B cell (primary cell): ENCODE data around the gene RAB26. TPM values are rescaled to one million over a fixed set of nuclear protein-coding genes. Genes with fewer than 3 reads are reported as not detected.
"Not testable (repeated sequence)": the region's sequence is repeated elsewhere in the genome, so short reads cannot be mapped to it uniquely, and the experiment has no call there.

ENCODE experiments used
- ATAC-seq: fragments of 200-7000 bp; cut with Tn5 transposase; one replicate; pipeline ENCODE4 v1.10.0; 2021; ENCODE audit warnings: low read depth, mild to moderate bottlenecking, moderate number of reproducible peaks, moderate library complexity
- CTCF ChIA-PET: fragments of 350-600 bp; sonication (Branson Sonifier 250); formaldehyde crosslinking; loops from one replicate; lab custom pipeline; 2021; ENCODE audit warnings: antibody characterized with exemption, inconsistent platforms; lab: Charles Lee
- POLR2A ChIA-PET: fragments of 350-600 bp; sonication (Branson Sonifier 250); formaldehyde crosslinking; loops from one replicate; lab custom pipeline; 2021; ENCODE audit warnings: antibody characterized with exemption; lab: Charles Lee
- DNase-seq: peaks from one replicate; pipeline ENCODE4 v3.0.0; 2013
- H2AFZ ChIP-seq: 2 replicates; pipeline ENCODE4 v1.6.1; 2012; ENCODE audit warnings: mild to moderate bottlenecking, low read depth, low read length; ENCODE audit not compliant: insufficient read depth, poor library complexity, severe bottlenecking
- H3K27ac ChIP-seq, 2 donors: 1 replicate in 1 of 2; 2 replicates in 1 of 2; pipeline ENCODE4 v1.5.1; 2012 to 2013; ENCODE audit warnings: low read length in 2 of 2, mild to moderate bottlenecking in 2 of 2, moderate library complexity in 1 of 2
- H3K27me3 ChIP-seq, 4 experiments: fragments of 200-600 bp in 1 of 4; sonication (generic) in 1 of 4; replicated peaks in 1 of 4; 1 replicate in 2 of 4; 2 replicates in 2 of 4; pipeline versions ENCODE4 v1.6.1 to v1.7.0; 2013 to 2016; ENCODE audit warnings: low read length in 3 of 4, mild to moderate bottlenecking in 2 of 4, mixed read lengths in 1 of 4, moderate library complexity in 1 of 4; ENCODE audit not compliant: insufficient read depth in 4 of 4, control insufficient read depth in 3 of 4; ENCODE audit errors: control extremely low read depth in 1 of 4
- H3K36me3 ChIP-seq, 2 experiments: replicated peaks in 1 of 2; 1 replicate in 1 of 2; 2 replicates in 1 of 2; pipeline versions ENCODE4 v1.6.1 to v1.7.1; 2013; ENCODE audit warnings: low read length in 1 of 2; ENCODE audit not compliant: insufficient read depth in 2 of 2, control insufficient read depth in 1 of 2; ENCODE audit errors: control extremely low read depth in 1 of 2, extremely low read depth in 1 of 2
- H3K4me1 ChIP-seq, 2 donors: fragments of 200-600 bp in 1 of 2; sonication (generic) in 1 of 2; 1 replicate in 1 of 2; 2 replicates in 1 of 2; pipeline versions ENCODE4 v1.5.1 to v1.6.1; 2013 to 2017; ENCODE audit warnings: low read length in 2 of 2; ENCODE audit not compliant: control insufficient read depth in 2 of 2, insufficient read depth in 2 of 2
- H3K4me2 ChIP-seq: replicated peaks from 2 replicates; pipeline ENCODE3; 2012; ENCODE audit warnings: mild to moderate bottlenecking, low read depth, low read length; ENCODE audit not compliant: poor library complexity, severe bottlenecking
- H3K4me3 ChIP-seq, 5 experiments: fragments of 200-600 bp in 1 of 5; sonication (generic) in 1 of 5; 1 replicate in 3 of 5; 2 replicates in 2 of 5; pipeline versions ENCODE4 v1.5.1 to v1.7.0; 2011 to 2016; ENCODE audit warnings: low read length in 4 of 5, mild to moderate bottlenecking in 4 of 5, low read depth in 2 of 5, control low read depth in 1 of 5, moderate library complexity in 1 of 5; ENCODE audit not compliant: insufficient read depth in 1 of 5; ENCODE audit errors: control extremely low read depth in 1 of 5, extremely low read depth in 1 of 5
- H3K79me2 ChIP-seq: fragments of 200-600 bp; sonication (generic); one replicate; pipeline ENCODE4 v1.6.0; 2016; ENCODE audit warnings: low read length; ENCODE audit not compliant: control insufficient read depth, insufficient read depth
- H3K9ac ChIP-seq: fragments of 200-600 bp; sonication (generic); 2 replicates; pipeline ENCODE4 v1.6.1; 2017; ENCODE audit warnings: mild to moderate bottlenecking, low read length, moderate library complexity
- H3K9me3 ChIP-seq, 3 donors: one replicate each; pipeline versions ENCODE4 v1.6.1 to v1.7.1; 2013; ENCODE audit warnings: low read length in 2 of 3; ENCODE audit not compliant: control insufficient read depth in 2 of 3, insufficient read depth in 1 of 3; ENCODE audit errors: control extremely low read depth in 1 of 3
- H4K20me1 ChIP-seq: 2 replicates; pipeline ENCODE4 v1.6.0; 2012; ENCODE audit warnings: mild to moderate bottlenecking, low read length; ENCODE audit not compliant: insufficient read depth, control insufficient read depth, poor library complexity, severe bottlenecking
- H3K27ac Mint-ChIP-seq: one replicate; pipeline ENCODE4 v1.8.0; 2021; ENCODE audit warnings: mixed read lengths
- H3K27me3 Mint-ChIP-seq: one replicate; pipeline ENCODE4 v1.8.0; 2021; ENCODE audit warnings: mixed read lengths
- H3K4me1 Mint-ChIP-seq: one replicate; pipeline ENCODE4 v1.8.0; 2021; ENCODE audit warnings: mixed read lengths
- H3K4me3 Mint-ChIP-seq: one replicate; pipeline ENCODE4 v1.8.0; 2021; ENCODE audit warnings: mixed read lengths
- H3K9me3 Mint-ChIP-seq: one replicate; pipeline ENCODE4 v1.8.0; 2022; ENCODE audit warnings: mixed read lengths; ENCODE audit not compliant: insufficient read depth
- CTCF ChIP-seq: fragments of 200-600 bp; IDR thresholded peaks from one replicate; pipeline ENCODE4 v1.8.0; 2022; ENCODE audit warnings: antibody characterized with exemption, mild to moderate bottlenecking
- EZH2 ChIP-seq: IDR thresholded peaks from 2 replicates; pipeline ENCODE4 v1.6.1; 2012; ENCODE audit warnings: borderline replicate concordance, low read depth, mild to moderate bottlenecking, moderate library complexity, low read length; ENCODE audit not compliant: insufficient read depth, poor library complexity, severe bottlenecking
- WGBS: methylation state at CpG from one replicate; pipeline ENCODE4 v1.1.5; 2013; ENCODE audit warnings: missing lambda C conversion rate; ENCODE audit not compliant: insufficient coverage; 5-methylcytosine and 5-hydroxymethylcytosine counted together
- intact Hi-C: fragments of 100-400 bp; cut with micrococcal nuclease; formaldehyde crosslinking; loops from one replicate; pipeline ENCODE4 v1.10.0; 2022
- polyA plus RNA-seq: library from polyadenylated mRNA; depleted of rRNA; stranded (reverse); fragments of >200 nt; gene quantifications from 2 replicates; pipeline ENCODE4 v1.2.3, GENCODE V29; 2012
- total RNA-seq, 2 donors: library from RNA; stranded (reverse); fragments of 120-200 nt in 1 of 2; gene quantifications; 1 replicate in 1 of 2; 2 replicates in 1 of 2; pipeline versions ENCODE4 v1.2.3 to v1.2.4, GENCODE V29; 2013 to 2022

RAB26 gene
- total and polyA plus RNA-seq, 2 donors (not counting 1 experiment from before 2014, with no cell fraction given): 0.62 to 1.2 TPM

DNA sequence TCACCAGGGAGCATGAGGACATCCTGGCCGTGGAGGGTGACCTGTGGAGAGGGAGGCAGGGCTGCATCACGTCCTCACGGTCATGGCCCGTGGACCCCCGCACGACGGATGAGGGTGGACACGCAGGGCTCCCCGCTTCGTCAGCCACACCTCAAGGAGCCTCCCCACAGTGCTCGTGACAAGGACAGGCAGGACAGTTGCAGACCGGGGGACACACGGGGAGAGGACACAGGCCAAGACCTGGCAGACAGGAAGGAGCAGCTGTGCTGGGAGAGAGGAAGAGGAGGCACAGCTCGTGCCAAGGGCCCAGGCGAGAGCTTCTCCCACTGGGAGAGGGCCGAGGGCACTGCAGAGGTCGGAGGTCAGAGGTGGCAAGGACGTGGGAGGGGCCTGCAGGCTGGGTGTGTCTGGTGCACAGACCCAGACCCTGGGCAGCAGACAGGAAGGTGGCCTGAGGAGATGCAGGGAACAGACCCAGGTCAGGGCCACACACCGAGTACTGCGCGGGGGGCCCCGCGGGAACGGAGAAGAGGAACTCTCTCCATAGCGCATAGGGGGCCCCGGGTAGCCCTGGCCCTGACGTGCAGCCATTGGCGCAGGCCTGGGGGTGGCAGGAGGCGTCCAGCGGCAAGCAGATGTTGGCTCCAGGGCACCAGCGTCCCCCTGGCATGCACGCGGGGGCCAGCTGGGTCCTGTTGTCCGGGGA is 33.4 kb upstream of the RAB26 start:
- H3K4me3 ChIP-seq, ATAC-seq, H4K20me1 ChIP-seq, H3K4me3 Mint-ChIP-seq, DNase-seq, H3K4me1 ChIP-seq, POLR2A ChIA-PET, CTCF ChIA-PET, H2AFZ ChIP-seq, intact Hi-C loops, H3K27ac Mint-ChIP-seq, H3K27me3 ChIP-seq, H3K4me2 ChIP-seq, H3K9ac ChIP-seq, H3K79me2 ChIP-seq, H3K9me3 Mint-ChIP-seq, H3K4me1 Mint-ChIP-seq, H3K27ac ChIP-seq, H3K27me3 Mint-ChIP-seq, H3K36me3 ChIP-seq, H3K9me3 ChIP-seq: not testable (repeated sequence)
- WGBS: 88% methylated on average over 7 of the region's 34 CpGs

DNA sequence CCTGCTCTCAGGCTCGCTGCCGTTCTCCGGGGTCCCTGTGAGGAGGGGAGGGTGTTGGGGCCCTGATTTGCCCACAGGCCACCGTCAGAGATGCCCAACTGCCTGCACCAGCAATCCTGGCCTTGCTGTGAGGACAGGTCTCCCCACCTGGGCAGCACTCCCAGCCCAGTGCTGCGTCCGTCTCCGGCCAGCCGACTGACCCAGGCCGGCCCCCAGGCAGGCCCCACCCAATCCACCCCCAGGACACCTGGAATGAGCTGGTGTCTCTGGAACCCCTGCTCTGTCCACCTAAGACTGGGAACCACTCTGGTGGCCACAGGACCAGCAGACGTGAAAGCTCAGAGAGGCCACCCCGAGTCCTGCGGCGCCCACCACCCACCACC is 32.8 kb upstream of the RAB26 start:
- CTCF ChIA-PET: no interaction called here
- no peaks in the 10 kb centered on the region for H3K4me1 ChIP-seq
- no peaks in the 10 kb centered on the region for H3K27me3 ChIP-seq
- H3K79me2 ChIP-seq: no peaks in the 10 kb centered on the region
- DNase-seq (no peak), ATAC-seq (no peak)
- TF ChIP-seq EZH2 (no peak), CTCF (no peak)
- no peaks in the 10 kb centered on the region for H3K9me3 Mint-ChIP-seq
- POLR2A ChIA-PET: no interaction called here
- H3K36me3 ChIP-seq: peaks cover 0 to 3% of the 10 kb centered on the region in 2 experiments
- no peak overlapping the region for H3K4me3 ChIP-seq
- intact Hi-C loops: no loop called here
- H3K4me2 ChIP-seq: no peak overlapping the region
- no peaks in the 10 kb centered on the region for H3K27me3 Mint-ChIP-seq
- no peaks in the 10 kb centered on the region for H4K20me1 ChIP-seq
- H2AFZ ChIP-seq: no peak overlapping the region
- no peaks in the 10 kb centered on the region for H3K4me1 Mint-ChIP-seq
- H3K9me3 ChIP-seq: no peaks in the 10 kb centered on the region
- 100% methylated on average over 1 of the region's 13 CpGs for WGBS
- no peak overlapping the region for H3K27ac Mint-ChIP-seq
- no peak overlapping the region for H3K4me3 Mint-ChIP-seq
- H3K9ac ChIP-seq: no peak overlapping the region
- no peak overlapping the region for H3K27ac ChIP-seq

DNA sequence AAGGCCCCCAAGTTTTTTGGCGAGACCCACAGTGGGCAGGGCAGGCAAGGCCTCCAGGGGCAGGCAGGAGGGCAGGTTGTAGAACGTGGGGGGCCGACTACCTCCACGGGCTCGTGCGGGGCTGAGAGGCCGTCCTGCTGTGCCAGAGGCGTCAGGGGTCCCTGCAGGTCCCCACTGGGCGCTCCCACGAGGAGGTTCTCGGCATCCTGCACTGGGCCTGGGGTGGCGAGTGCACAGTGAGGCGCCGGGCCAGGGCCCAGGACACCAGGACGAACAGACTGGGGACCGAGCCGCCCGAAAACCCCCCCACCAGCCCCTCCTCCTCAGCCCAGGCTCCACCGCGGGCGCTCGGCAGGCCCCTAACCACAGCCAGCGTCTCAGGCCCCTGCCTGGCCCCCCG is 32.0 kb upstream of the RAB26 start:
- H4K20me1 ChIP-seq, ATAC-seq, DNase-seq, H3K4me2 ChIP-seq, H3K9ac ChIP-seq, H3K4me3 Mint-ChIP-seq, H3K4me3 ChIP-seq, H3K27me3 Mint-ChIP-seq, H3K4me1 ChIP-seq, H2AFZ ChIP-seq, CTCF ChIA-PET, H3K9me3 ChIP-seq, H3K9me3 Mint-ChIP-seq, H3K36me3 ChIP-seq, H3K27ac Mint-ChIP-seq, POLR2A ChIA-PET, H3K4me1 Mint-ChIP-seq, H3K27ac ChIP-seq, H3K79me2 ChIP-seq, intact Hi-C loops, H3K27me3 ChIP-seq: not testable (repeated sequence)
- WGBS: 96% methylated on average over 7 of the region's 24 CpGs
